ENCODE measurements around the gene ATP1A2.

DNA sequence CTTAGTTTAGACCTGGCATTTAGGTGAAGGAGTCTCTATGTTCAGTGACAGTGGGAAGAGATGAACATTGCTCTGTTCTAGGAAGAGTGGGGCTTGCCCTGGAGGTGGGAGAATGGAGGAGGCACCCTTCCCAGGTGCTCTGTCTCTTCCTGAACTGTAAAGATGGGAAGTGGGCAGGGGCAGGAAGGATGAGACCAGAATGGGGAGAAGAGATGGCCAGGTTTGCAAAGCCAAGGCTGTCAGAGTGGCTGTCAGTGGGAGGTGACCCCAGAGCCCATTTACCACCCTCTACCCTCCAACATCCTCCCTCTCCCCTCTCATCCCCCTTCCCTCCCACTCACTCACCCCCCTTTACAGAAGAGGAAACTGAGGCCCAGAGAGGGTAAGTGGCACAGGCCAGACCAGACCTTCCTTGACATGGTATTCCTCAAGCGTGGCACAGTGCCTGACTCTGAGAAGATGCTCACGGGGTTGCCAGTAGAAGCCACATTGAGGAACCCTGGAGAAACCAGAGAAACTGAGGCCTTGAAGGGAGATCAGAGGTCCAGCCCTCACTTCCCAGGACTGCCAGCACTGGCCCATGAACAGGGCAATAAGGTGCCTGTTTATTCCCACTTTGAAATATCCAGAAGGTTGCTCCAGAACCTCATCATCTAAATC lies 15.7 kb upstream of the ATP1A2 start:
- no peak for TF ChIP-seq POLR2A (IDR thresholded peaks at IDR 0.05; ENCODE audit: extremely low read depth, insufficient read length)
- TF ChIP-seq, protein P1, sequence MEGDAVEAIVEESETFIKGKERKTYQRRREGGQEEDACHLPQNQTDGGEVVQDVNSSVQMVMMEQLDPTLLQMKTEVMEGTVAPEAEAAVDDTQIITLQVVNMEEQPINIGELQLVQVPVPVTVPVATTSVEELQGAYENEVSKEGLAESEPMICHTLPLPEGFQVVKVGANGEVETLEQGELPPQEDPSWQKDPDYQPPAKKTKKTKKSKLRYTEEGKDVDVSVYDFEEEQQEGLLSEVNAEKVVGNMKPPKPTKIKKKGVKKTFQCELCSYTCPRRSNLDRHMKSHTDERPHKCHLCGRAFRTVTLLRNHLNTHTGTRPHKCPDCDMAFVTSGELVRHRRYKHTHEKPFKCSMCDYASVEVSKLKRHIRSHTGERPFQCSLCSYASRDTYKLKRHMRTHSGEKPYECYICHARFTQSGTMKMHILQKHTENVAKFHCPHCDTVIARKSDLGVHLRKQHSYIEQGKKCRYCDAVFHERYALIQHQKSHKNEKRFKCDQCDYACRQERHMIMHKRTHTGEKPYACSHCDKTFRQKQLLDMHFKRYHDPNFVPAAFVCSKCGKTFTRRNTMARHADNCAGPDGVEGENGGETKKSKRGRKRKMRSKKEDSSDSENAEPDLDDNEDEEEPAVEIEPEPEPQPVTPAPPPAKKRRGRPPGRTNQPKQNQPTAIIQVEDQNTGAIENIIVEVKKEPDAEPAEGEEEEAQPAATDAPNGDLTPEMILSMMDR (IDR thresholded peaks at IDR 0.05; ENCODE audit: low read depth, low read length) = no peak

All from NB4 (cell line).